Measurements from ENCODE around the gene HOXA10. TPM values are rescaled to one million over a fixed set of nuclear protein-coding genes. Genes with fewer than 3 reads are reported as not detected.

The HOXA10 gene
- total and polyA plus RNA-seq, 2 experiments from 2014 or later, result 7.7 to 15.1 TPM

DNA sequence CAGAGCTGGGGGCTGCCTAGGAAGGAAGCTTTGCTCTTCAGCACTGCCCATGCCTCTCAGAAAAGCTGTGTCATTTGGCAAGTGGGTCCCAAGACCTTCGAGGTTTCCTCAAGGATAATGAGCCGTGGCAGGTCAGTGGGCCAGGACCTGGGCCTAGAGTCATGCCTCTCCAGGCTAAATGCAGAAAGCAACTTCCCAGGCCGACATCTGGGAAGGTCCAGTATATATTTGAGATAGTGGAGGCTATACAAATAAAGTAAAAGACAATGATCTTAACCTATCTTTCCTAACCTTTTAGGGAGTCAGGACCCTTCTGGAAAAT is 2.4 kb upstream of the HOXA10 start:
- Histone ChIP-seq H3K36me3 (replicated peaks; ENCODE audit: insufficient read depth, low read depth) (no peaks in the 10 kb centered on the region), H3K4me1 (ENCODE audit: insufficient read depth) (peaks cover 18% of the 10 kb centered on the region), H3K27ac (peak overlapping the region; percentile 96), H3K9me3 (ENCODE audit: low read depth) (no peaks in the 10 kb centered on the region), H3K9me2 (replicated peaks; ENCODE audit: insufficient read depth) (no peaks in the 10 kb centered on the region), H3K27me3 (peaks cover 93% of the 10 kb centered on the region), H3K4me3 (peak overlapping the region; percentile 8), H3K4me2 (peak overlapping the region; percentile 96), H3K79me2 (peaks cover 89% of the 10 kb centered on the region), H4K20me1 (ENCODE audit: insufficient read depth, poor library complexity, severe bottlenecking) (peaks cover 3% of the 10 kb centered on the region), H2AFZ (no peak overlapping the region)
- TF ChIP-seq EZH2phosphoT487 (IDR thresholded peaks at IDR 0.05; ENCODE audit: low read depth, severe bottlenecking, unreplicated experiment) (no peak), EZH2 (IDR thresholded peaks at IDR 0.05; ENCODE audit: borderline replicate concordance) (no peak)
- TF ChIP-seq, protein P1, sequence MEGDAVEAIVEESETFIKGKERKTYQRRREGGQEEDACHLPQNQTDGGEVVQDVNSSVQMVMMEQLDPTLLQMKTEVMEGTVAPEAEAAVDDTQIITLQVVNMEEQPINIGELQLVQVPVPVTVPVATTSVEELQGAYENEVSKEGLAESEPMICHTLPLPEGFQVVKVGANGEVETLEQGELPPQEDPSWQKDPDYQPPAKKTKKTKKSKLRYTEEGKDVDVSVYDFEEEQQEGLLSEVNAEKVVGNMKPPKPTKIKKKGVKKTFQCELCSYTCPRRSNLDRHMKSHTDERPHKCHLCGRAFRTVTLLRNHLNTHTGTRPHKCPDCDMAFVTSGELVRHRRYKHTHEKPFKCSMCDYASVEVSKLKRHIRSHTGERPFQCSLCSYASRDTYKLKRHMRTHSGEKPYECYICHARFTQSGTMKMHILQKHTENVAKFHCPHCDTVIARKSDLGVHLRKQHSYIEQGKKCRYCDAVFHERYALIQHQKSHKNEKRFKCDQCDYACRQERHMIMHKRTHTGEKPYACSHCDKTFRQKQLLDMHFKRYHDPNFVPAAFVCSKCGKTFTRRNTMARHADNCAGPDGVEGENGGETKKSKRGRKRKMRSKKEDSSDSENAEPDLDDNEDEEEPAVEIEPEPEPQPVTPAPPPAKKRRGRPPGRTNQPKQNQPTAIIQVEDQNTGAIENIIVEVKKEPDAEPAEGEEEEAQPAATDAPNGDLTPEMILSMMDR (IDR thresholded peaks at IDR 0.05; ENCODE audit: poor library complexity), result no peak
- WGBS (ENCODE audit: low lambda C conversion rate, missing lambda C conversion rate), result 67% methylated on average over 3 of the region's 3 CpGs
- no peak for DNase-seq (ENCODE audit: low spot score)

DNA sequence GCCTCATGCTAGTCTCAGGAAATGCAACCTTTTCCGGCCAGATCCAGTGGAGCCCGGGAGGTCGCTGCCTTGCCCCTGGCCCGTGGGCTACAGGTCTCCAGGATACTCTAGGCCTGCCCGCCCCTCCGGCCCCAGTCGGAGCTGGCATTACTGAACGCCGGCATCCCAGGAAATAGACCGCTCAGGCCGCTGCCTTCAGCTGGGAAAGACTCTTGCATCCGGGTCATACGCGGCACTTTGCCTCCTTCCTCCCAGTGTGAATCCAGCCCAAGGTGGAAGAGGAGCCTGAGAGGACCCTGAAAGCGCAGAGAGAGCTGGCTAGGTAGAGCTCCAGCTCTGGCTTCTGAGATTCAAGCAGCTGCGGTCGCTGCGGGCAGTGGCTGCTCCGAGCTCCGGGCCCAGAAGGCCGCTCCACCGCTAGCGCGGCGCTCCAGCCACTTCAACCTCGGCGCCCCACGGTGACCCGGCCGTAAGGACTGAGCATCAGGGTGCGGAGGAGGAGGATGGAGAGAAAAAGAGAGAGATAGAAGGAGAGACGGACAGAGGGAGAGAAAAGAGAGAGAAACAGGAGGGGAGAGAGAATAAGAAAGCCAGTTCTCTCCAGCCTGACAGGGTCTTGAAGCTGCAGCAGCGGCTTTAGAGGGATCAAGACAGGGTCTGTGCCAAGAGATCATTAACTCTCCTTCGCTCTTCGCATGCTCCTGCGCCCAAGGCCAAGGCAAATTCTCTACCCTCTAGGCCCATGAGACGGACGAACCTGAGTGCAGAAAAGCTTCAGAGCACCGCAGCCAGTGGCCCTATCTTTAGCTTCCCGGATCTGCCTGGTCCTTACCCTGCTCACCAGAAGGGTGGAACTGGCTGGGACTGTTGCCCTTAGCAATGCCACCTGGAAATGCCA is 1.8 kb upstream of the HOXA10 start:
- Histone ChIP-seq H3K4me1 (ENCODE audit: insufficient read depth) (peaks cover 14% of the 10 kb centered on the region), H3K36me3 (replicated peaks; ENCODE audit: insufficient read depth, low read depth) (no peaks in the 10 kb centered on the region), H3K9me2 (replicated peaks; ENCODE audit: insufficient read depth) (no peaks in the 10 kb centered on the region), H3K9me3 (ENCODE audit: low read depth) (no peaks in the 10 kb centered on the region), H3K79me2 (peaks cover 90% of the 10 kb centered on the region), H3K27me3 (peaks cover 95% of the 10 kb centered on the region), H4K20me1 (ENCODE audit: insufficient read depth, poor library complexity, severe bottlenecking) (peaks cover 9% of the 10 kb centered on the region), H3K4me2 (peak overlapping the region; percentile 96), H3K27ac (peak overlapping the region; percentile 96), H2AFZ (no peak overlapping the region), H3K4me3 (peak overlapping the region; percentile 20)
- DNase-seq (ENCODE audit: low spot score), result no peak
- TF ChIP-seq EZH2 (IDR thresholded peaks at IDR 0.05; ENCODE audit: borderline replicate concordance) (no peak), EZH2phosphoT487 (IDR thresholded peaks at IDR 0.05; ENCODE audit: low read depth, severe bottlenecking, unreplicated experiment) (no peak)
- TF ChIP-seq, protein P1 (IDR thresholded peaks at IDR 0.05; ENCODE audit: poor library complexity), result no peak
- WGBS (ENCODE audit: low lambda C conversion rate, missing lambda C conversion rate), result 15% methylated on average over 38 of the region's 40 CpGs

DNA sequence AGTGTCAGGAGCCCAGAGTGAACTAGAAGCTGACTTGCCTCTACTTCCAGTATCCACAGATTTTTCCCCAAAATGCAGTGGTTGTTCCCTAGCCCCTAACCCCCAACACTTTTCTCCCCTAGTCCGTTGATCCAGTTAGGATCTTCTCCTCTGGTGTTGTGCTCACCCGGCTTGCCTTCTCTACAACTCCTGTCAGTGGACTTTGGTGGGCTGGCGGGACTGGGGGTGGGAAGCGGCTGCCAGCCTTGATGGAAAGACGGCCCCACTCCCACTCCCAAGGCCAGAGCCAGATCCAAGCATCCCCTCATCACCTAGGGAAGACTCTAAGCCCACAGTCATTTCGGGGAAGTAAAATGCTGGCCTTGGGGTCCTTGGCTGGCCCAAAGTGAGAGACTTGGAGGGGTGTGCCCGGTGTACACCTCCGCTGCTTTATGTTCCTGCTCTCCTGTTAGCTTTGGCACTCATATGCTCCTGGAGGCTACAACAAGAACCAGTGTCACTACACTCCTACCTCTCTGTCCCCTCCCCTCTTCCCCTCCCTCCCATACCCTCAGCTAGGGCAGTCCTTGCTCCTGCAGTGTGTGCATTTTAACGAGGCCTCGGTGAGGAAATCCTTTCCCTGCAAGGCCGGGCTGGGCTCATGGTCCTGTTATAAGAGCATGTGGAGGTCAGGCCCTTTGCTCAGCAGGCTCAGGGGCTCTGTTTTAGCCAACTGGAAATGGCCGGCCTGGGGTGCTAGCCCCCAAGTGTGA is 930 bp upstream of the HOXA10 start:
- no peaks in the 10 kb centered on the region for H3K9me3 ChIP-seq (ENCODE audit: low read depth)
- H3K36me3 ChIP-seq (replicated peaks; ENCODE audit: insufficient read depth, low read depth), result no peaks in the 10 kb centered on the region
- peaks cover 16% of the 10 kb centered on the region for H4K20me1 ChIP-seq (ENCODE audit: insufficient read depth, poor library complexity, severe bottlenecking)
- H3K4me1 ChIP-seq (ENCODE audit: insufficient read depth), result peaks cover 6% of the 10 kb centered on the region
- H3K4me3 ChIP-seq, result peak overlapping the region; percentile 61
- H3K27me3 ChIP-seq, result peaks cover 95% of the 10 kb centered on the region
- DNase-seq (ENCODE audit: low spot score), result no peak
- H3K9me2 ChIP-seq (replicated peaks; ENCODE audit: insufficient read depth), result no peaks in the 10 kb centered on the region
- H3K79me2 ChIP-seq, result peaks cover 95% of the 10 kb centered on the region
- H3K4me2 ChIP-seq, result peak overlapping the region; percentile 96
- WGBS (ENCODE audit: low lambda C conversion rate, missing lambda C conversion rate), result 31% methylated on average over 12 of the region's 12 CpGs
- H3K27ac ChIP-seq, result peak overlapping the region; percentile 96
- TF ChIP-seq EZH2phosphoT487 (IDR thresholded peaks at IDR 0.05; ENCODE audit: low read depth, severe bottlenecking, unreplicated experiment) (peak; percentile 21), EZH2 (IDR thresholded peaks at IDR 0.05; ENCODE audit: borderline replicate concordance) (no peak)
- TF ChIP-seq, protein P1 (IDR thresholded peaks at IDR 0.05; ENCODE audit: poor library complexity), result no peak
- H2AFZ ChIP-seq, result no peak overlapping the region
